Spleen (tissue), 7 donors: ENCODE measurements around the gene SSTR4.

Experiments used
- CTCF ChIP-seq, 11 experiments: fragments of 200-600 bp in 7 of 11; fragments of 450-650 bp in 4 of 11; sonication (generic) in 4 of 11; IDR thresholded peaks in 8 of 11; conservative IDR thresholded peaks in 3 of 11; 1 replicate in 7 of 11; 2 replicates in 4 of 11; pipeline versions ENCODE4 v1.4.0 to v1.8.0; 2016 to 2021; ENCODE audit warnings: antibody characterized with exemption in 11 of 11, inconsistent platforms in 4 of 11, mild to moderate bottlenecking in 1 of 11
- POLR2A ChIP-seq, 3 donors: fragments of 450-650 bp; IDR thresholded peaks; one replicate each; pipeline ENCODE4 v1.5.1; 2017; ENCODE audit warnings: antibody characterized with exemption in 3 of 3, mild to moderate bottlenecking in 1 of 3
- donor health status: DM: no; HTN: no; CAD: no; lungs with moderate emphysema.
- donor health status: DM: no; HTN: no; CAD: no.
- donor health status: DM: no; HTN: no; CAD: no.

- TF ChIP-seq CTCF (IDR thresholded peaks at IDR 0.05 in 8 of 11, conservative IDR thresholded peaks at IDR 0.05 in 3 of 11) (no peak), POLR2A (IDR thresholded peaks at IDR 0.05) (no peak)
Observed at GRCh38 chr20:23008667-23009066, 26.4 kb upstream of the SSTR4 start.
